ENCODE results near the gene RBM12. TPM values are rescaled to one million over a fixed set of nuclear protein-coding genes. Genes with fewer than 3 reads are reported as not detected.

Gene RBM12
- total and polyA plus RNA-seq, 2 of the 8 experiments (the other 6 are each of a cell fraction or from before 2014, with no cell fraction given), result 187 to 214 TPM

- Histone ChIP-seq H3K36me3 (ENCODE audit: control insufficient read depth in 2 of 4, insufficient read depth in 4 of 4, low read length in 3 of 4) (peaks cover 7 to 15% (median 9%) of the 10 kb centered on the region in 4 experiments), H2BK5ac (ENCODE audit: low read depth, low read length) (no peak overlapping the region), H4K91ac (replicated peaks; ENCODE audit: insufficient read length, low read length) (no peak overlapping the region), H2BK12ac (ENCODE audit: low read depth, low read length) (no peak overlapping the region), H4K8ac (ENCODE audit: extremely low read depth, insufficient read depth, low read length) (no peak overlapping the region), H3K14ac (ENCODE audit: insufficient read length) (no peak overlapping the region), H3K4me2 (ENCODE audit: insufficient read depth in 1 of 2, low read depth in 2 of 2, low read length in 2 of 2) (no peak overlapping the region), H4K5ac (ENCODE audit: insufficient read length, low read depth, low read length) (no peak overlapping the region), H3K23me2 (ENCODE audit: low read depth, low read length) (peaks cover 9% of the 10 kb centered on the region; the same call in 1 of the 2 replicates), H2BK15ac (ENCODE audit: low read length) (no peak overlapping the region), H3K79me2 (ENCODE audit: control insufficient read depth in 1 of 2, insufficient read depth in 2 of 2, low read length in 2 of 2) (no peaks in the 10 kb centered on the region), H3K4me1 (replicated peaks in 1 of 4; ENCODE audit: control insufficient read depth in 3 of 4, insufficient read depth in 4 of 4, low read length in 3 of 4) (peaks cover 0 to 19% (median 8%) of the 10 kb centered on the region in 4 experiments; a peak in 6 of 7 replicates), H2AFZ (ENCODE audit: low read length) (no peak overlapping the region), H3K18ac (ENCODE audit: extremely low read depth, low read length) (no peak overlapping the region), H3K4ac (replicated peaks; ENCODE audit: insufficient read length, low read depth, low read length) (no peak overlapping the region), H3K9me3 (ENCODE audit: insufficient read depth in 2 of 2, low read depth in 1 of 2, low read length in 1 of 2) (no peaks in the 10 kb centered on the region), H3K27ac (ENCODE audit: low read depth, low read length) (no peak overlapping the region), H2BK20ac (ENCODE audit: low read length) (no peak overlapping the region), H4K20me1 (replicated peaks in 1 of 2; ENCODE audit: control insufficient read depth in 1 of 2, insufficient read depth in 2 of 2, low read length in 2 of 2) (no peaks in the 10 kb centered on the region), H3K79me1 (ENCODE audit: low read depth, low read length) (no peaks in the 10 kb centered on the region), H3K9ac (replicated peaks in 1 of 4; ENCODE audit: extremely low read depth in 1 of 4, low read depth in 3 of 4, low read length in 3 of 4) (no peak overlapping the region), H3K4me3 (ENCODE audit: extremely low read depth in 1 of 4, insufficient read depth in 2 of 4, low read depth in 3 of 4, low read length in 4 of 4) (no peak overlapping the region), H3K56ac (replicated peaks; ENCODE audit: insufficient read length, low read depth, low read length) (no peak overlapping the region), H2AK5ac (ENCODE audit: low read depth, low read length) (no peak overlapping the region), H2BK120ac (replicated peaks; ENCODE audit: low read depth, low read length) (no peak overlapping the region), H3K23ac (ENCODE audit: insufficient read length) (no peak overlapping the region), H3K27me3 (replicated peaks in 1 of 4; ENCODE audit: control insufficient read depth in 3 of 4, extremely low read depth in 1 of 4, insufficient read depth in 3 of 4, low read length in 3 of 4) (peaks cover 0 to 8% (median 7%) of the 10 kb centered on the region in 4 experiments; a peak in 3 of 7 replicates)
- ChIA-PET POLR2A (ENCODE audit: partially characterized antibody) (interaction anchor here (0.6 to 4.8 kb wide), 9 partner anchors 10 to 166 kb away, joined by 3 to 25 read pairs (median 4); partner anchors contain the start of genes CEP250, CPNE1, ERGIC3 and RBM12), CTCF (ENCODE audit: partially characterized antibody) (interaction anchor here (0.6 to 10.1 kb wide), 27 partner anchors 8 to 525 kb away, joined by 3 to 121 read pairs (median 4); partner anchors contain the start of genes ERGIC3, RBM39 and SCAND1)
- TF ChIP-seq MAFK (IDR thresholded peaks at IDR 0.05; ENCODE audit: low read depth, low read length), result no peak
- TF ChIP-seq RXRA (IDR thresholded peaks at IDR 0.05; ENCODE audit: insufficient read depth, low read depth, low read length), result no peak
- TF ChIP-seq EP300 (IDR thresholded peaks at IDR 0.05; ENCODE audit: borderline replicate concordance in 1 of 2, low read depth in 2 of 2, low read length in 2 of 2), result no peak
- TF ChIP-seq BCL11A (IDR thresholded peaks at IDR 0.05; ENCODE audit: low read depth in 2 of 2, low read length in 2 of 2), result no peak
- TF ChIP-seq SP4 (IDR thresholded peaks at IDR 0.05; ENCODE audit: low read length), result no peak
- no peak for TF ChIP-seq SP1 (IDR thresholded peaks at IDR 0.05; ENCODE audit: low read depth, low read length)
- TF ChIP-seq BRCA1 (IDR thresholded peaks at IDR 0.05; ENCODE audit: low read depth, low read length), result no peak
- no peak for TF ChIP-seq CTCF (IDR thresholded peaks at IDR 0.05; ENCODE audit: control extremely low read depth in 1 of 3, insufficient read depth in 1 of 3, low read depth in 1 of 3, low read length in 3 of 3)
- 93% methylated on average over 11 of the region's 11 CpGs; no CpG with 5 or more reads in 1 of the 2 experiments for WGBS, 2 experiments (ENCODE audit: extremely low coverage in 1 of 2, insufficient coverage in 1 of 2, insufficient read length in 1 of 2, insufficient replicate concordance in 2 of 2, low coverage in 1 of 2, low lambda C conversion rate in 2 of 2, missing lambda C conversion rate in 1 of 2)
- FAIRE-seq, result no peak
- no peak for DNase-seq (ENCODE audit: low read depth in 1 of 2, low spot score in 2 of 2)
These were observed 43.7 kb downstream of the RBM12 start for GRCh38 chr20:35620818-35621559.
